Upper lobe of left lung (tissue), 6 donors: ENCODE results near the gene CAST. TPM values are rescaled to one million over a fixed set of nuclear protein-coding genes. Genes with fewer than 3 reads are reported as not detected.

Source experiments
- ATAC-seq, 2 donors: fragments of 200-7000 bp; cut with Tn5 transposase; one replicate each; pipeline ENCODE4 v1.9.1; 2022; ENCODE audit warnings: mild to moderate bottlenecking in 2 of 2, moderate library complexity in 2 of 2; ENCODE audit not compliant: low FRiP score in 2 of 2
- DNase-seq, 2 donors: peaks; one replicate each; pipeline ENCODE4 v3.0.0-alpha.2; 2019 to 2020
- H3K27ac ChIP-seq, 4 donors: fragments of 200-600 bp; sonication (generic); one replicate each; pipeline ENCODE4 v1.5.1; 2016 to 2019
- H3K27me3 ChIP-seq, 4 donors: fragments of 200-600 bp; sonication (generic); one replicate each; pipeline ENCODE4 v1.5.1; 2017 to 2019
- H3K36me3 ChIP-seq, 4 donors: fragments of 200-600 bp; sonication (generic); one replicate each; pipeline ENCODE4 v1.5.1; 2016 to 2019
- H3K4me1 ChIP-seq, 4 donors: fragments of 200-600 bp; sonication (generic); one replicate each; pipeline ENCODE4 v1.5.1; 2018 to 2019
- H3K4me3 ChIP-seq, 4 donors: fragments of 200-600 bp; sonication (generic); one replicate each; pipeline ENCODE4 v1.5.1; 2017 to 2019; ENCODE audit warnings: mild to moderate bottlenecking in 2 of 4, moderate library complexity in 1 of 4
- H3K9me3 ChIP-seq, 4 donors: fragments of 200-600 bp; sonication (generic); one replicate each; pipeline ENCODE4 v1.5.1; 2018 to 2019
- EP300 ChIP-seq, 4 donors: sonication (generic); formaldehyde crosslinking; IDR thresholded peaks; one replicate each; pipeline ENCODE4 v1.5.1; 2017; ENCODE audit warnings: antibody characterized with exemption in 4 of 4, control low read depth in 2 of 4
- POLR2A ChIP-seq, 4 donors: fragments of 450-650 bp; IDR thresholded peaks; one replicate each; pipeline ENCODE4 v1.5.1; 2016 to 2017; ENCODE audit warnings: antibody characterized with exemption in 4 of 4, mild to moderate bottlenecking in 2 of 4
- POLR2AphosphoS5 ChIP-seq, 2 donors: sonication (generic); formaldehyde crosslinking; IDR thresholded peaks; one replicate each; pipeline ENCODE4 v1.5.1; 2017; ENCODE audit warnings: antibody characterized with exemption in 2 of 2
- WGBS, 2 donors: methylation state at CpG; one replicate each; pipeline ENCODE4 v1.1.5; 2017 to 2018; 5-methylcytosine and 5-hydroxymethylcytosine counted together
- total RNA-seq, 6 donors: library from RNA; depleted of rRNA in 4 of 6; stranded (reverse); fragments of >200 nt in 4 of 6; gene quantifications; one replicate each; pipeline versions ENCODE4 v1.1.0 to v1.2.1, GENCODE V29; 2016 to 2021
- TF ChIP-seq, protein P1 (sequence below), 6 experiments: fragments of 450-650 bp in 4 of 6; fragments of 200-600 bp in 2 of 6; sonication (generic) in 2 of 6; IDR thresholded peaks; one replicate each; pipeline ENCODE4 v1.5.1; 2016 to 2019; ENCODE audit warnings: antibody characterized with exemption in 6 of 6
- donor health status: DM: no; HTN: no; CAD: no; lungs with moderate emphysema.
- donor health status: DM: no; HTN: yes; CAD: no; lungs with severe emphysema.

Gene CAST
- total RNA-seq, 6 donors from 2014 or later: 233 to 388 (median 270) TPM

DNA sequence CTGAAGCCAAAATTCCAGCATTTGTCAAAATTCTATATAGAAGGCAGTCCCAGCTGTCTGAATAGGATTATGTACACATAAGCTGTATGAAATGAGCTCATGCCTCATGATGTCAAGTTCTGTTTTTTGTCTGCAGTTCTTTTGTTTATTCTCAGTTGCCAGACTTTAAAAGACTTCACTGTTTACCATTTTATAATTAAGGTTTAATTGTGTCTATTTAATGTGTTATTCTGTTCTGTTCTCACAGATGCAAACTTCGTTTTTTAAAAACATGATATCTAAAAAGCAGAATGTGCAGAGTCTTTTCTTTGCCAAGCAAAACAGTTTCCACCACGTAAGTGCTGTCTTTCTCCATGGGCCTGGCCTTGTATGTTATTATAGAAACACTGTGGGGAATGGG is 114.4 kb downstream of the CAST start:
- TF ChIP-seq EP300 (IDR thresholded peaks at IDR 0.05): no peak
- TF ChIP-seq, protein P1, sequence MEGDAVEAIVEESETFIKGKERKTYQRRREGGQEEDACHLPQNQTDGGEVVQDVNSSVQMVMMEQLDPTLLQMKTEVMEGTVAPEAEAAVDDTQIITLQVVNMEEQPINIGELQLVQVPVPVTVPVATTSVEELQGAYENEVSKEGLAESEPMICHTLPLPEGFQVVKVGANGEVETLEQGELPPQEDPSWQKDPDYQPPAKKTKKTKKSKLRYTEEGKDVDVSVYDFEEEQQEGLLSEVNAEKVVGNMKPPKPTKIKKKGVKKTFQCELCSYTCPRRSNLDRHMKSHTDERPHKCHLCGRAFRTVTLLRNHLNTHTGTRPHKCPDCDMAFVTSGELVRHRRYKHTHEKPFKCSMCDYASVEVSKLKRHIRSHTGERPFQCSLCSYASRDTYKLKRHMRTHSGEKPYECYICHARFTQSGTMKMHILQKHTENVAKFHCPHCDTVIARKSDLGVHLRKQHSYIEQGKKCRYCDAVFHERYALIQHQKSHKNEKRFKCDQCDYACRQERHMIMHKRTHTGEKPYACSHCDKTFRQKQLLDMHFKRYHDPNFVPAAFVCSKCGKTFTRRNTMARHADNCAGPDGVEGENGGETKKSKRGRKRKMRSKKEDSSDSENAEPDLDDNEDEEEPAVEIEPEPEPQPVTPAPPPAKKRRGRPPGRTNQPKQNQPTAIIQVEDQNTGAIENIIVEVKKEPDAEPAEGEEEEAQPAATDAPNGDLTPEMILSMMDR (IDR thresholded peaks at IDR 0.05): no peak
- TF ChIP-seq POLR2A (IDR thresholded peaks at IDR 0.05): no peak
- TF ChIP-seq POLR2AphosphoS5 (IDR thresholded peaks at IDR 0.05): no peak
- Histone ChIP-seq H3K36me3 (peaks cover 28 to 94% (median 49%) of the 10 kb centered on the region in 4 donors), H3K4me3 (no peak overlapping the region), H3K27me3 (no peaks in the 10 kb centered on the region), H3K27ac (no peak overlapping the region), H3K9me3 (no peaks in the 10 kb centered on the region), H3K4me1 (peaks cover 0 to 6% (median 0%) of the 10 kb centered on the region in 4 donors)
- WGBS, 2 donors: 71 to 72% methylated on average over 2 of the region's 2 CpGs
- ATAC-seq (no peak), DNase-seq (no peak)

DNA sequence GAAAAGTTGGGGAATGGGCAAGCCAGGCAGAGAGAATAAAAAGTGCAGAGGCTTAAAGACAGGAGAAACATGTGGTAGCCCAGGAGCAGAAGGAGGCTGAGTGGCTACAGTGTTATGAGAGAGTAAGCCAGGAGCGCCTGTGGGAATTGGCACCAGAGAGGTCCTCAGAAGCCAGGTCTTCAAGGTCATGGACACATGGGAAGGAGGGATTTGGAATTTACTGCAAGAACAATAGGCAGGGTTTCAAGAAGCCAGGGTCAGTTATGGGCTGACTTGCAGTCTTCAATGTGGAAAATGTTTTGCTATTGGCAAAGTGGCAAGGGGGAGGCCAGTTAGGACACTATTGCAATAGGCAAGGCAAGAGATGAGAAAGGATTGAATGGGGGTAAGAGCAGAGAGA is 116.2 kb downstream of the CAST start:
- DNase-seq (no peak), ATAC-seq (peak in 1 of 2 donors; percentile 33)
- TF ChIP-seq POLR2A (IDR thresholded peaks at IDR 0.05): no peak
- TF ChIP-seq, protein P1 (IDR thresholded peaks at IDR 0.05): no peak
- no peak for TF ChIP-seq POLR2AphosphoS5 (IDR thresholded peaks at IDR 0.05)
- TF ChIP-seq EP300 (IDR thresholded peaks at IDR 0.05): no peak
- H3K27me3 ChIP-seq: no peaks in the 10 kb centered on the region
- no peaks in the 10 kb centered on the region for H3K9me3 ChIP-seq
- 86 to 95% methylated on average over 1 of the region's 1 CpG for WGBS, 2 donors
- H3K27ac ChIP-seq: no peak overlapping the region
- H3K4me3 ChIP-seq: no peak overlapping the region
- peaks cover 28 to 91% (median 51%) of the 10 kb centered on the region in 4 donors for H3K36me3 ChIP-seq
- H3K4me1 ChIP-seq: peaks cover 0 to 6% (median 0%) of the 10 kb centered on the region in 4 donors

DNA sequence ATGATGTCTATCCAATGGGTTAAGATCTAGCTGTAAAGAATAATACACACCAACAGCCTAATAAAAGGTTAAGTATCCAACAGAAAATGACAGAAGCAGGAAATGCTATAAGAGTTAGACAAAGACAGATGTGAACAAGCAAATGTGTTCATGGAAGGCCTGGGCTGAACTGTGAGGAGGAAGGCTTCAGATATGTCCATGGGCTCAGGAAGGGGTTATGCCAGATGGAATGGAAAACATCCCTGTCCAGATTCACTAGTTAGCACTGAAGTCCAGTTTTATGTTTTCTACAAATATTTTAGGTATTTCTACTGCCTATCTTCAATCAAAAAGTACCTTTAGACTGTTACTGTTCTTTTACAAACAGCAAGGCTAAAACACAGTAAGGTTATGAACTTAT is 118.5 kb downstream of the CAST start:
- H3K27ac ChIP-seq: peak overlapping the region in 1 of 4 donors; percentile 66
- peaks cover 10 to 84% (median 51%) of the 10 kb centered on the region in 4 donors for H3K36me3 ChIP-seq

DNA sequence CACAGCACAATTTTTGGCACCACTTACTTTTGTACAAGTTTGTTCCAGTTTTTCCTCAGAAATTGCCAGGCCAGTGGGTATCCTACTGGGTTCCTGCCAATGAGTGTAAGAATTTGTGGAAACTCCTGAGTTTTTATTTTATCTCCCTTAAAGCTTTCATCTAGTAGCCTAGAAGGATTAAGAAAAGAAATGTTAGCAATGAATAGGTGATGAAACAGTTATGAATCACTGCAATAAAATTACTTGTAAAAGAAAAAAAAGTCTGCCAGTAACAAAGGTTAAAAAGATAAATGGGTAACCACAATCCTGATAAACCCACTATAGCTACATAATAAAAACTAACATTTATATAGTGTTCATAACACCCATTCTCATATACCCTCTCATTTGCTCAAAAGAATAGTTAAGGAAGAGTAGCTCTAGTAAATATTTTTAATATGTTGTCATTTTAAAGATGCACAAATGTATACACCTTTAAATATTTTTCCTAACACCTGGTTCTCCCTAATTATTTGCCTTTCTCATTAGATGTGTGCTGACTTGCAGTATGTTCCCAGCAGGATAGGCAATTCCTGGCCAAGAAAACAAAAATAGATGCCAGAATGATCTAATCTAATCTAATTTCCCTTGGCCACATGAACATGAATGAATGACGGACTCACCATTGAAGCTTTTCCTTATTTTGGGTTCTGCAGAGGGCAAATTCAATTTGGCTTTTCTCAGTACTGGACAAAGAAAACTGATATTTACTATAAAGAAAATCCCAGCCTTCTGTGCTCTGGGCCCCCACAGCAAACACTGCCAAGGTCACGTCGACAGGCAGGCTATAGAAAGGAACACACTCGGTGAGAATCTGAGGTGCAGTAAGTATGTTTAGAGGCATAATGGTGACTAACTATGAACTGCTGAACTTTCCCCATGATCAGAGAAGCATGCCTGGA is 119.1 kb downstream of the CAST start:
- Histone ChIP-seq H3K27ac (peak overlapping the region in 1 of 4 donors; percentile 66), H3K27me3 (no peaks in the 10 kb centered on the region), H3K36me3 (peaks cover 7 to 84% (median 48%) of the 10 kb centered on the region in 4 donors), H3K4me1 (peaks cover 0 to 6% (median 0%) of the 10 kb centered on the region in 4 donors), H3K4me3 (no peak overlapping the region), H3K9me3 (no peaks in the 10 kb centered on the region)
- TF ChIP-seq POLR2AphosphoS5 (IDR thresholded peaks at IDR 0.05): no peak
- ATAC-seq (no peak), DNase-seq (no peak)
- 75 to 84% methylated on average over 4 of the region's 4 CpGs for WGBS, 2 donors

More for the DNA sequence above, 118.5 kb downstream of the CAST start:
- no peak for DNase-seq
- no peak for ATAC-seq
- Histone ChIP-seq H3K4me1 (peaks cover 0 to 6% (median 0%) of the 10 kb centered on the region in 4 donors), H3K9me3 (no peaks in the 10 kb centered on the region), H3K27me3 (no peaks in the 10 kb centered on the region), H3K4me3 (no peak overlapping the region)
- TF ChIP-seq, protein P1 (IDR thresholded peaks at IDR 0.05): no peak
- no peak for TF ChIP-seq EP300 (IDR thresholded peaks at IDR 0.05)
- no peak for TF ChIP-seq POLR2A (IDR thresholded peaks at IDR 0.05)
- no peak for TF ChIP-seq POLR2AphosphoS5 (IDR thresholded peaks at IDR 0.05)

DNA sequence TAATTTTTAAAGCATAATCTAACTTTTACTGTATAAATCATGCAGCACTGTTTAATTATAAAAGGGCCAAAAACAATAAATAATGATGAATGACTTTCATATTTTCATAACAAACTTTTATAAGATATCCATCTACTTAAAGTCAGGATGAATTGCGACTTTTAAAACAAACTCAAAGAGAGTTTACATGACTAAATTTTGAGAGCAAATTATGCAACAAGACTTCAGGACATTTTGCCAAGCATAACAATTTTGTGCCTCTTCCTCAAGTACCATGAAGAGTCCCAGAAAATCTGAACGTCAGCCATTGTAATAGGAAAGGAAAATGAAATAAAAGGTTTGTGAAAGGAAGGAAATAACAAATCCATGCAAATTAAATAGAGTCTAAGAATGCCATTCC is 121.2 kb downstream of the CAST start:
- TF ChIP-seq EP300 (IDR thresholded peaks at IDR 0.05): no peak
- TF ChIP-seq POLR2A (IDR thresholded peaks at IDR 0.05): no peak
- TF ChIP-seq POLR2AphosphoS5 (IDR thresholded peaks at IDR 0.05): no peak
- TF ChIP-seq, protein P1 (IDR thresholded peaks at IDR 0.05): no peak

More for the DNA sequence above, 121.2 kb downstream of the CAST start:
- DNase-seq: no peak
- H3K4me3 ChIP-seq: no peak overlapping the region
- ATAC-seq: no peak
- H3K4me1 ChIP-seq: peaks cover 0 to 6% (median 0%) of the 10 kb centered on the region in 4 donors
- WGBS, 2 donors: 53 to 66% methylated on average over 2 of the region's 2 CpGs
- H3K36me3 ChIP-seq: peaks cover 7 to 82% (median 37%) of the 10 kb centered on the region in 4 donors
- no peaks in the 10 kb centered on the region for H3K9me3 ChIP-seq
- H3K27me3 ChIP-seq: no peaks in the 10 kb centered on the region
- no peak overlapping the region for H3K27ac ChIP-seq
